Liver (tissue), 9 donors: ENCODE results near the gene HUS1. TPM values are rescaled to one million over a fixed set of nuclear protein-coding genes. Genes with fewer than 3 reads are reported as not detected.

Experiments used
- DNase-seq: peaks from one replicate; pipeline ENCODE4 v3.0.0-alpha.2; 2017; ENCODE audit warnings: low spot score
- H3K27ac ChIP-seq, 2 donors: one replicate each; pipeline ENCODE4 v1.7.0; 2013; ENCODE audit warnings: inconsistent platforms in 2 of 2, low read length in 2 of 2, control low read depth in 1 of 2, low read depth in 1 of 2, mild to moderate bottlenecking in 1 of 2
- H3K27me3 ChIP-seq, 4 donors: one replicate each; pipeline versions ENCODE4 v1.6.1 to v1.7.0; 2013; ENCODE audit warnings: low read length in 3 of 4, inconsistent platforms in 1 of 4, mild to moderate bottlenecking in 1 of 4, moderate library complexity in 1 of 4; ENCODE audit not compliant: control insufficient read depth in 4 of 4, insufficient read depth in 4 of 4
- H3K36me3 ChIP-seq, 4 donors: one replicate each; pipeline versions ENCODE4 v1.6.1 to v1.7.0; 2013; ENCODE audit warnings: low read length in 3 of 4, mild to moderate bottlenecking in 3 of 4, low read depth in 1 of 4, moderate library complexity in 1 of 4; ENCODE audit not compliant: control insufficient read depth in 4 of 4, insufficient read depth in 3 of 4
- H3K4me1 ChIP-seq, 4 donors: one replicate each; pipeline versions ENCODE4 v1.6.1 to v1.7.0; 2013; ENCODE audit warnings: low read length in 3 of 4, mild to moderate bottlenecking in 3 of 4, moderate library complexity in 1 of 4; ENCODE audit not compliant: control insufficient read depth in 4 of 4, insufficient read depth in 4 of 4
- H3K4me3 ChIP-seq, 3 donors: one replicate each; pipeline versions ENCODE4 v1.6.1 to v1.7.0; 2013; ENCODE audit warnings: low read length in 3 of 3, control low read depth in 1 of 3, low read depth in 1 of 3, mild to moderate bottlenecking in 1 of 3
- H3K9ac ChIP-seq, 2 donors: one replicate each; pipeline ENCODE4 v1.7.0; 2013; ENCODE audit warnings: low read length in 2 of 2, mild to moderate bottlenecking in 2 of 2, moderate library complexity in 2 of 2, control low read depth in 1 of 2, low read depth in 1 of 2
- H3K9me3 ChIP-seq, 4 donors: one replicate each; pipeline versions ENCODE4 v1.6.1 to v1.7.0; 2013; ENCODE audit warnings: low read length in 3 of 4; ENCODE audit not compliant: control insufficient read depth in 4 of 4
- EGR1 ChIP-seq, 2 donors: IDR thresholded peaks; 2 replicates each; pipeline ENCODE4 v1.6.1; 2016 to 2018; ENCODE audit warnings: antibody characterized with exemption in 2 of 2, low read depth in 2 of 2
- FOXA1 ChIP-seq: IDR thresholded peaks from 2 replicates; pipeline ENCODE4 v1.6.1; 2016; ENCODE audit warnings: antibody characterized with exemption
- FOXA2 ChIP-seq: IDR thresholded peaks from 2 replicates; pipeline ENCODE4 v1.6.1; 2016; ENCODE audit warnings: antibody characterized with exemption
- GABPA ChIP-seq, 2 donors: IDR thresholded peaks in 1 of 2; conservative IDR thresholded peaks in 1 of 2; 2 replicates each; pipeline ENCODE4 v1.6.1; 2016; ENCODE audit warnings: antibody characterized with exemption in 2 of 2, mild to moderate bottlenecking in 1 of 2, moderate library complexity in 1 of 2
- HNF4A ChIP-seq, 2 donors: conservative IDR thresholded peaks; 2 replicates each; pipeline ENCODE4 v1.6.1; 2016; ENCODE audit warnings: antibody characterized with exemption in 2 of 2, mild to moderate bottlenecking in 2 of 2
- HNF4G ChIP-seq: IDR thresholded peaks from 2 replicates; pipeline ENCODE4 v1.6.1; 2016; ENCODE audit warnings: antibody characterized with exemption
- JUND ChIP-seq, 2 donors: IDR thresholded peaks; 2 replicates each; pipeline ENCODE4 v1.6.1; 2016; ENCODE audit warnings: antibody characterized with exemption in 2 of 2
- MAX ChIP-seq: IDR thresholded peaks from 2 replicates; pipeline ENCODE4 v1.6.1; 2016; ENCODE audit warnings: antibody characterized with exemption
- RAD21 ChIP-seq, 2 donors: IDR thresholded peaks; 2 replicates each; pipeline ENCODE4 v1.6.1; 2016; ENCODE audit warnings: antibody characterized with exemption in 2 of 2, mild to moderate bottlenecking in 2 of 2
- REST ChIP-seq: IDR thresholded peaks from 2 replicates; pipeline ENCODE4 v1.6.1; 2016; ENCODE audit warnings: antibody characterized with exemption, mild to moderate bottlenecking
- RXRA ChIP-seq, 2 donors: IDR thresholded peaks; 2 replicates each; pipeline ENCODE4 v1.6.1; 2017 to 2018; ENCODE audit warnings: antibody characterized with exemption in 2 of 2, mild to moderate bottlenecking in 1 of 2
- SP1 ChIP-seq: IDR thresholded peaks from 2 replicates; pipeline ENCODE4 v1.6.1; 2018; ENCODE audit warnings: antibody characterized with exemption, mild to moderate bottlenecking
- TAF1 ChIP-seq: conservative IDR thresholded peaks from 2 replicates; pipeline ENCODE4 v1.6.1; 2016; ENCODE audit warnings: antibody characterized with exemption, mild to moderate bottlenecking
- YY1 ChIP-seq: IDR thresholded peaks from 2 replicates; pipeline ENCODE4 v1.6.1; 2016; ENCODE audit warnings: antibody characterized with exemption, mild to moderate bottlenecking
- ZBTB33 ChIP-seq: IDR thresholded peaks from 2 replicates; pipeline ENCODE4 v1.6.1; 2016; ENCODE audit warnings: antibody characterized with exemption
- WGBS: extraction: QIAGEN DNeasy Blood & Tissue Kit; methylation state at CpG from one replicate; pipeline ENCODE4 v1.1.7; 2013; 5-methylcytosine and 5-hydroxymethylcytosine counted together
- polyA plus RNA-seq, 2 donors: library from polyadenylated mRNA; stranded (reverse) in 1 of 2; unstranded in 1 of 2; fragments of 200-250 nt in 1 of 2; fragments of >200 nt in 1 of 2; fragmentation: Nextera tagmentation in 1 of 2; extraction: Ambion mirVana in 1 of 2; gene quantifications; one replicate each; pipeline versions ENCODE4 v1.2.1 to v1.2.3, GENCODE V29; 2013 to 2015
- total RNA-seq, 2 donors: library from RNA; depleted of rRNA; stranded (reverse); fragments of >200 nt; gene quantifications; one replicate each; pipeline ENCODE4 v1.2.3, GENCODE V29; 2014
- donor health status: healthy.
- donor health status: healthy.
- donor health status: healthy.
- donor health status: healthy.
- donor health status: healthy.

Gene HUS1
- total and polyA plus RNA-seq, 4 donors: 9.2 to 39.0 (median 18.4) TPM

- H3K4me1 ChIP-seq: peaks cover 0 to 5% (median 1%) of the 10 kb centered on the region in 4 donors
- no peak for TF ChIP-seq RXRA (IDR thresholded peaks at IDR 0.05)
- TF ChIP-seq YY1: no peak
- no peak for TF ChIP-seq JUND (IDR thresholded peaks at IDR 0.05)
- no peak for TF ChIP-seq SP1
- TF ChIP-seq RAD21 (IDR thresholded peaks at IDR 0.05): no peak
- no peak for TF ChIP-seq HNF4A (conservative IDR thresholded peaks at IDR 0.05)
- TF ChIP-seq GABPA (IDR thresholded peaks at IDR 0.05 in 1 of 2, conservative IDR thresholded peaks at IDR 0.05 in 1 of 2): no peak
- TF ChIP-seq MAX: no peak
- no peak for TF ChIP-seq FOXA1
- no peak for TF ChIP-seq REST
- no peak for TF ChIP-seq HNF4G
- no peak overlapping the region for H3K9ac ChIP-seq
- 95% methylated on average over 4 of the region's 4 CpGs for WGBS
- H3K27me3 ChIP-seq: no peaks in the 10 kb centered on the region
- DNase-seq: no peak
- no peaks in the 10 kb centered on the region for H3K9me3 ChIP-seq
- no peak overlapping the region for H3K27ac ChIP-seq
- H3K4me3 ChIP-seq: no peak overlapping the region
- H3K36me3 ChIP-seq: peaks cover 0 to 18% (median 10%) of the 10 kb centered on the region in 4 donors
Measured at GRCh38 chr7:47954231-47954911, 25.0 kb downstream of the HUS1 start.

- Histone ChIP-seq H3K27ac (no peak overlapping the region), H3K4me3 (no peak overlapping the region), H3K27me3 (no peaks in the 10 kb centered on the region), H3K36me3 (peaks cover 0 to 18% (median 10%) of the 10 kb centered on the region in 4 donors), H3K9me3 (no peaks in the 10 kb centered on the region), H3K9ac (no peak overlapping the region), H3K4me1 (peaks cover 0 to 5% (median 1%) of the 10 kb centered on the region in 4 donors)
- 95% methylated on average over 4 of the region's 4 CpGs for WGBS
- TF ChIP-seq HNF4A (conservative IDR thresholded peaks at IDR 0.05) (no peak), FOXA2 (no peak), ZBTB33 (no peak), FOXA1 (no peak), TAF1 (no peak), RXRA (IDR thresholded peaks at IDR 0.05) (no peak), JUND (IDR thresholded peaks at IDR 0.05) (no peak), RAD21 (IDR thresholded peaks at IDR 0.05) (no peak), GABPA (IDR thresholded peaks at IDR 0.05 in 1 of 2, conservative IDR thresholded peaks at IDR 0.05 in 1 of 2) (no peak), REST (no peak), SP1 (no peak), HNF4G (no peak), EGR1 (IDR thresholded peaks at IDR 0.05; ENCODE audit: low read depth in 2 of 2) (no peak), MAX (no peak)
- DNase-seq: no peak
Measured at GRCh38 chr7:47953822-47954221, 25.6 kb downstream of the HUS1 start.
